Subcutaneous adipose tissue (tissue), 4 donors: ENCODE measurements around the gene PLEKHG2. TPM values are rescaled to one million over a fixed set of nuclear protein-coding genes. Genes with fewer than 3 reads are reported as not detected.

Source experiments
- CTCF ChIP-seq: fragments of 450-650 bp; IDR thresholded peaks from one replicate; pipeline ENCODE4 v1.5.1; 2016; ENCODE audit warnings: low read depth, mild to moderate bottlenecking, control low read depth, antibody characterized with exemption, moderate library complexity
- total RNA-seq, 4 donors: library from RNA; depleted of rRNA; stranded (reverse); fragments of >200 nt; gene quantifications; one replicate each; pipeline ENCODE4 v1.1.0, GENCODE V29; 2016

The PLEKHG2 gene
- 10 to 100 TPM in 2 of 4 donors, 1 to 10 TPM in 2; 7.9 to 19.4 (median 10.0) TPM for total RNA-seq

DNA sequence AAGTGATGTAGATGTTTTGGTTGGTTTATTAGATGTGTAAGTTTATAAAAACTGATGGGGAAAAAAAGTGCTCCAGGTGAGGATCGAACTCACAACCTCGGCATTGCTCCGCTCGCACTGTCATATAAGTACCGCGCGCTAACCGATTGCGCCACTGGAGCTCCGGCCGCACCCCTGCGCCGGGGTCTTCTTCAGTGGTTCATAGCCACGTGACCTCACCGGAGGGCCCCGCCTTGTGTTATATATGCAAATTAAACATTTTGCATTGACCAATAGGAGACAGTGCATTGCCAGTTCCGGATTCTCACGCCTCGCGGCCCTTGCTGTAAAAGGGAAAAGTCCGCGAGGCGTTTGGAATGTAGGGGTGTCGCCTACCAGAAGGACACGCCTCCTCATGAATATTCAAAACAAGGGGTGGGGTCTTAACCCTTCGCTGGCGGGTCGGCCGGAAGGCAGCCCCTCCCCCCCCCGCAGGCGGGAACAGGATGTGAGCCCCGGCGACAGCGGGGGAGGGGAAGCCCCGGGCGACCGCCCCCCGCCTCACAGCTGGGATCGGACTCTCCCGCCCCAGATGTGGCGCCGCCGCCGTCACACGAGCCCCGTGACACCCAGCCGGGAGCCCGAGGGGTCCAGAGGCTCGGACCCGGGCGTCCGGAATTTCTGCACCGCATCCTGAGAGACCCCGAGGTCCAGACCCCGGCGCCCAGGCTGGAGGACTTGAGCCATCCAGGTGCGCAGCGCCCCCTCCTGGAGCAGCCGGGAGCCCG lies at the start of gene PLEKHG2:
TSS of gene PLEKHG2 (plus strand) at position 570 of the 767 bp plus-strand sequence. CDS start 1,418 bp downstream, outside the sequence.
- TF ChIP-seq CTCF = no peak

DNA sequence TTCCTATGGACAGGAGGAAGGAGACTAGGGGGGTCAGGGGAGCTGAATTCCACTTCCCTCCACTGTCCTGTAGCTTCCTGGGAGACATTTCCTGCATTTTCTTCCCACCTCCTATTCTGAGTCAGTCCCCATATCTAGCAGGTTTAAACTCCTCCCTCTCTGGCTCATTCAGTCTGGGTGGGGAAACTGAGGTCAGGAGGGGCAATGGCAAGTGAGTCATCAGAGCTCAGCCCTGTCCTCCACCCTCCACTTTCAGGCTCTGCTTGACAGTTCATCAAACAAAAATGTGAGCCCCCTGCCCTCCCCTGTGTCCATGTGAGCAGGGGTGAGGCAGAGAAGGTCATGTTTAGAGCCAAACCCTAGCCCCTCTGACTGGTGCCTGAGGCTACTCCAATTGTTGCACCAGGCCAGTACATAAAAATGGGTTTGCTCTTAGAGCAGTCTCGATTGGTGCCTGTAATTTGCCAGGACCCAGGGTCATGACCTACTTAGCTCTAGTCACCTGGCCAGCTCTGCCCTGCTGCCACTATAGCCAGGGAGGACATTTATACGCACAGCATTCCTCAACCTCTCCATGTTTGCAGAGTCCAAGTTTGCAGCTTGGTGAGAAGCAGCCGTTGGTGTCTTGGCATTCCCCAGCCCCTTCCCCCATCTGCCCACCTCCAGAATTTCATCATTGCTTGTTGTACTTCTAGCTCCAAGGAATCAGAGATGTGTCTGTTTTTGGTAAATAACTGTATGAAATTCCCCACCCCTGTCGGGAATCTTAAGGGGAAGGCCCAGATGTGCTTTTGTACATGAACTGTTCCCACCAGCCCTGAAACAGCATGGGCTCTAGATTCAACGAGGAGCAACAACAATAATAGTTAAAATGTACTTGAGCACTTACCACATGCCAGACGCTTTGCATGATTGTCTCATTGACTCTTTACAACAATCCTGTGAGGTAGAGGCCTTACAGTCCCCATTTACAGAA lies 49.5 kb upstream of the PLEKHG2 start:
- TF ChIP-seq CTCF = no peak

DNA sequence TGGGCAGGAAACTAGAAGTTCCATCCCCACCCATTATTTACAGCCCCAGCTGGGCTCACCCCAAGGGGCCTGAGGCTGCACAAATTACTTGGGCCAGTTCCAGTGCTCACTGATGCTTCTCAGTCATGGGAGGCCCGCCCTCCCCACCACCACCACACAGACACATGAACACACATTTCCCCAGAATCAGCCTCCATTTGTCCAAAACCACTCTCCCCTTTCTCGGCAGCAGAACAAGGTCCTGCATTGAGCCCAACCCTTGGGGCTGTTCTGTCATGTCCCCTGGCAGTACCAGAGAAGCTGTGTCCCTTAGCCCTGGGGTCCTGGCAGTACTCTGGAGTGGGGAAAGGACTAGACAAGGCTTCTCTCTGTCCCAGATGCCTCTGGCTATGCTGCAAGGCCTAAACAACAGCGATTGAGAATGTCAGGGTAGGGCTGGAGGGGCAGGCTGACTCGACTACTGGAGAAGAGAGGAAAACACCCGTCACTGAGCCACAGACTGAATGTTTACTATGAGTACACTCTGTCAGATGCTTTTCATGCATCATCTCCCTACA lies 48.5 kb upstream of the PLEKHG2 start:
- TF ChIP-seq CTCF = no peak

DNA sequence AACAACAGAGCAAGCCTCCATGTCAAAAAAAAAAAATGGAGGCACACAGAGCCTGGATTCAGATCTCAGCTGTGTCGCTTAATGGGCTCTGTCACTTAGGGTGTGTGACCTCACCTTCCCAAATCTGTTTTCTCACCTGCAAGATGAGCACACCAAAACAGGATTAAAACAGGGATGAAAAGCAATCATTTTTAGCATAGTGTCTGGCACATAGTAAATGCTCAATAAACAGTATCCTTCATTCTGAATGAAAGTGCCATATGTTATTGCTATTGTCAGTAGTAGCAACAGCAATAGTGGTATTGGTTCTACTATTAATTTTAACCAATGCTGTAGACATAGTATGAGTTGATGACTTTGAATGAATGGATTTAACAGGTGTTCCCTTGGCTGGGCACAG lies 46.9 kb upstream of the PLEKHG2 start:
- TF ChIP-seq CTCF = no peak

GRCh38 chr19:39369200-39369599 lies 43.3 kb upstream of the PLEKHG2 start:
- no peak for TF ChIP-seq CTCF

- no peak for TF ChIP-seq CTCF
Measured at GRCh38 chr19:39370735-39371134, 41.7 kb upstream of the PLEKHG2 start.
